H9 (cell line): ENCODE results near the gene ANK3. TPM values are rescaled to one million over a fixed set of nuclear protein-coding genes. Genes with fewer than 3 reads are reported as not detected.

Experiments used
- DNase-seq: peaks from one replicate; pipeline ENCODE4 v3.0.0-alpha.2; 2017
- H2AFZ ChIP-seq: one replicate; pipeline ENCODE4 v1.6.1; 2013; ENCODE audit warnings: mild to moderate bottlenecking, low read length, control low read depth, moderate library complexity
- H2AK5ac ChIP-seq: 2 replicates; pipeline ENCODE4 v1.6.1; 2013; ENCODE audit warnings: low read length, control low read depth, mixed read lengths; ENCODE audit not compliant: insufficient read length
- H2BK120ac ChIP-seq: one replicate; pipeline ENCODE4 v1.6.1; 2013; ENCODE audit warnings: low read depth, mild to moderate bottlenecking, low read length, control low read depth, inconsistent platforms; ENCODE audit not compliant: poor library complexity, severe bottlenecking
- H2BK12ac ChIP-seq: 2 replicates; pipeline ENCODE4 v1.6.1; 2013; ENCODE audit warnings: low read length, control low read depth, mixed read lengths, low read depth; ENCODE audit not compliant: insufficient read length
- H2BK15ac ChIP-seq: 2 replicates; pipeline ENCODE4 v1.6.1; 2013; ENCODE audit warnings: low read depth, low read length, control low read depth
- H2BK20ac ChIP-seq: one replicate; pipeline ENCODE4 v1.6.1; 2013; ENCODE audit warnings: low read depth, mild to moderate bottlenecking, low read length, control low read depth, inconsistent platforms; ENCODE audit not compliant: poor library complexity, severe bottlenecking
- H2BK5ac ChIP-seq: 2 replicates; pipeline ENCODE4 v1.6.1; 2013; ENCODE audit warnings: low read length, control low read depth, mixed read lengths; ENCODE audit not compliant: insufficient read length
- H3K14ac ChIP-seq: 2 replicates; pipeline ENCODE4 v1.6.1; 2013; ENCODE audit warnings: low read length, control low read depth; ENCODE audit not compliant: insufficient read depth
- H3K18ac ChIP-seq: 2 replicates; pipeline ENCODE4 v1.6.1; 2013; ENCODE audit warnings: low read depth, mild to moderate bottlenecking, mixed read lengths, low read length, control low read depth; ENCODE audit not compliant: insufficient read length
- H3K23ac ChIP-seq: 2 replicates; pipeline ENCODE4 v1.6.1; 2013; ENCODE audit warnings: low read length, control low read depth, mixed read lengths, low read depth; ENCODE audit not compliant: insufficient read length
- H3K23me2 ChIP-seq: 2 replicates; pipeline ENCODE4 v1.6.1; 2013; ENCODE audit warnings: low read depth, mild to moderate bottlenecking, mixed read lengths, low read length, control low read depth; ENCODE audit not compliant: insufficient read length, poor library complexity, severe bottlenecking
- H3K27ac ChIP-seq: 2 replicates; pipeline ENCODE4 v1.5.1; 2013; ENCODE audit warnings: low read length, control low read depth, mixed read lengths, low read depth; ENCODE audit not compliant: insufficient read length
- H3K27me3 ChIP-seq: 2 replicates; pipeline ENCODE4 v1.6.1; 2013; ENCODE audit warnings: low read length, control low read depth, inconsistent platforms; ENCODE audit not compliant: insufficient read depth
- H3K4ac ChIP-seq: 2 replicates; pipeline ENCODE4 v1.6.1; 2013; ENCODE audit warnings: low read depth, mild to moderate bottlenecking, control low read depth, inconsistent platforms, low read length, moderate library complexity
- H3K4me1 ChIP-seq: 2 replicates; pipeline ENCODE4 v1.6.1; 2013; ENCODE audit warnings: low read length, control low read depth, inconsistent platforms; ENCODE audit not compliant: insufficient read depth
- H3K4me2 ChIP-seq: 2 replicates; pipeline ENCODE4 v1.6.1; 2013; ENCODE audit warnings: low read length, control low read depth, mixed read lengths; ENCODE audit not compliant: insufficient read length, insufficient read depth
- H3K56ac ChIP-seq: 2 replicates; pipeline ENCODE4 v1.6.1; 2013; ENCODE audit warnings: low read depth, mild to moderate bottlenecking, mixed read lengths, low read length, control low read depth; ENCODE audit not compliant: insufficient read length
- H3K79me1 ChIP-seq: 2 replicates; pipeline ENCODE4 v1.6.1; 2013; ENCODE audit warnings: low read depth, mild to moderate bottlenecking, moderate library complexity, low read length, control low read depth, inconsistent platforms; ENCODE audit not compliant: insufficient read depth, poor library complexity, severe bottlenecking
- H3K79me2 ChIP-seq: 2 replicates; pipeline ENCODE4 v1.6.1; 2013; ENCODE audit warnings: low read length, control low read depth, inconsistent platforms; ENCODE audit not compliant: insufficient read depth
- H3K9ac ChIP-seq: 2 replicates; pipeline ENCODE4 v1.6.1; 2013; ENCODE audit warnings: low read length, control low read depth, mixed read lengths; ENCODE audit not compliant: insufficient read length; ENCODE audit errors: extremely low read depth
- H3K9me3 ChIP-seq: one replicate; pipeline ENCODE4 v1.6.1; 2013; ENCODE audit warnings: low read depth, low read length, inconsistent platforms; ENCODE audit not compliant: control insufficient read depth
- H3T11ph ChIP-seq: one replicate; pipeline ENCODE4 v1.6.1; 2013; ENCODE audit warnings: mild to moderate bottlenecking, low read length, control low read depth, inconsistent platforms
- H4K20me1 ChIP-seq: one replicate; pipeline ENCODE4 v1.6.1; 2013; ENCODE audit not compliant: control insufficient read depth, insufficient read length, insufficient read depth
- H4K5ac ChIP-seq: 2 replicates; pipeline ENCODE4 v1.6.1; 2013; ENCODE audit warnings: low read depth, mild to moderate bottlenecking, mixed read lengths, low read length, control low read depth; ENCODE audit not compliant: insufficient read length
- H4K8ac ChIP-seq: replicated peaks from 2 replicates; pipeline ENCODE4 v1.6.1; 2013; ENCODE audit warnings: low read length, control low read depth, mixed read lengths, low read depth; ENCODE audit not compliant: insufficient read length
- H4K91ac ChIP-seq: 2 replicates; pipeline ENCODE4 v1.6.1; 2013; ENCODE audit warnings: low read depth, mild to moderate bottlenecking, moderate library complexity, mixed read lengths, low read length, control low read depth; ENCODE audit not compliant: insufficient read length
- H3K27ac Mint-ChIP-seq, 3 experiments: 2 replicates in 2 of 3; 3 replicates in 1 of 3; pipeline ENCODE4 v1.8.0; 2020 to 2021; ENCODE audit warnings: mixed read lengths in 3 of 3, mild to moderate bottlenecking in 1 of 3, moderate library complexity in 1 of 3
- H3K27me3 Mint-ChIP-seq: 2 replicates; pipeline ENCODE4 v1.8.0; 2021; ENCODE audit warnings: low read depth, mild to moderate bottlenecking, moderate library complexity, mixed read lengths
- H3K36me3 Mint-ChIP-seq, 3 experiments: 2 replicates in 2 of 3; 3 replicates in 1 of 3; pipeline ENCODE4 v1.8.0; 2020 to 2021; ENCODE audit warnings: low read depth in 3 of 3, mixed read lengths in 3 of 3; ENCODE audit not compliant: insufficient read depth in 1 of 3
- H3K4me1 Mint-ChIP-seq, 2 experiments: 2 replicates each; pipeline ENCODE4 v1.8.0; 2020; ENCODE audit warnings: mixed read lengths in 2 of 2
- H3K4me3 Mint-ChIP-seq, 2 experiments: 2 replicates in 1 of 2; 3 replicates in 1 of 2; pipeline ENCODE4 v1.8.0; 2020 to 2021; ENCODE audit warnings: mild to moderate bottlenecking in 2 of 2, mixed read lengths in 2 of 2, moderate library complexity in 1 of 2
- H3K9me3 Mint-ChIP-seq, 2 experiments: 2 replicates in 1 of 2; 3 replicates in 1 of 2; pipeline ENCODE4 v1.8.0; 2020; ENCODE audit warnings: mild to moderate bottlenecking in 2 of 2, mixed read lengths in 2 of 2, moderate library complexity in 1 of 2
- total RNA-seq: library from RNA; stranded (reverse); gene quantifications from 2 replicates; pipeline ENCODE4 v1.2.1, GENCODE V29; 2021
- TF ChIP-seq, protein P1 (sequence below): fragments of 200-600 bp; sonication (generic); conservative IDR thresholded peaks from 3 replicates; pipeline ENCODE4 v1.8.0; 2021; ENCODE audit warnings: antibody characterized with exemption, mild to moderate bottlenecking

Gene ANK3
- total RNA-seq, 1 experiment from 2014 or later, result 59.6 TPM

DNA sequence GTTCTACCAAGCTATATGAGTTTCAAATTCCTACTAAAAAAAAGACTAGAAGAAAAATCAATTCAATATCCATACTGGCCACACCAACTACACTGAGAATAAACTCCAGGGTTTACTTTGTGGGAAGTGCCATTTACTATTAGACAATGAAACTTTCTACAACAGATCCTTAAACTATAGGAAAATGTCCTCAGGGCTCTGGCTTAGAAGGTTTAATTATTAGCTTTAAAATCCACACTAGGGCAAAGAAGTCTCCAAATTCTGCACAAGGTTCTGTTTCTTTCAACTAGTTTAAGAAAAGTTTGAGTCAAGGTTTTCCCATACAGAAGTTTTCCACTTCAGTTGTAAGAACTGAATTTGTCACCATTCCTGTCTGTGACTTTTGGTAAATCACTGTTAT lies 251.6 kb downstream of the ANK3 start:
- H3K23ac ChIP-seq, result no peak overlapping the region
- Mint-ChIP-seq H3K9me3 (no peaks in the 10 kb centered on the region), H3K4me3 (no peak overlapping the region), H3K4me1 (peaks cover 6 to 16% of the 10 kb centered on the region in 2 experiments), H3K27ac (peak overlapping the region in 1 of 3 experiments; percentile 40; a peak in 1 of 7 replicates), H3K27me3 (no peaks in the 10 kb centered on the region), H3K36me3 (peaks cover 0 to 17% (median 7%) of the 10 kb centered on the region in 3 experiments; a peak in 4 of 7 replicates)
- H2BK20ac ChIP-seq, result no peak overlapping the region
- H3K27ac ChIP-seq, result no peak overlapping the region
- H4K8ac ChIP-seq, result no peak overlapping the region
- no peaks in the 10 kb centered on the region for H3K9me3 ChIP-seq
- TF ChIP-seq, protein P1, sequence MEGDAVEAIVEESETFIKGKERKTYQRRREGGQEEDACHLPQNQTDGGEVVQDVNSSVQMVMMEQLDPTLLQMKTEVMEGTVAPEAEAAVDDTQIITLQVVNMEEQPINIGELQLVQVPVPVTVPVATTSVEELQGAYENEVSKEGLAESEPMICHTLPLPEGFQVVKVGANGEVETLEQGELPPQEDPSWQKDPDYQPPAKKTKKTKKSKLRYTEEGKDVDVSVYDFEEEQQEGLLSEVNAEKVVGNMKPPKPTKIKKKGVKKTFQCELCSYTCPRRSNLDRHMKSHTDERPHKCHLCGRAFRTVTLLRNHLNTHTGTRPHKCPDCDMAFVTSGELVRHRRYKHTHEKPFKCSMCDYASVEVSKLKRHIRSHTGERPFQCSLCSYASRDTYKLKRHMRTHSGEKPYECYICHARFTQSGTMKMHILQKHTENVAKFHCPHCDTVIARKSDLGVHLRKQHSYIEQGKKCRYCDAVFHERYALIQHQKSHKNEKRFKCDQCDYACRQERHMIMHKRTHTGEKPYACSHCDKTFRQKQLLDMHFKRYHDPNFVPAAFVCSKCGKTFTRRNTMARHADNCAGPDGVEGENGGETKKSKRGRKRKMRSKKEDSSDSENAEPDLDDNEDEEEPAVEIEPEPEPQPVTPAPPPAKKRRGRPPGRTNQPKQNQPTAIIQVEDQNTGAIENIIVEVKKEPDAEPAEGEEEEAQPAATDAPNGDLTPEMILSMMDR, result no peak
- H3K14ac ChIP-seq, result no peak overlapping the region
- H2BK120ac ChIP-seq, result no peak overlapping the region
- H4K5ac ChIP-seq, result no peak overlapping the region
- H2AFZ ChIP-seq, result no peak overlapping the region
- H3K18ac ChIP-seq, result no peak overlapping the region
- DNase-seq, result no peak
- no peak overlapping the region for H2BK12ac ChIP-seq
- H3K9ac ChIP-seq, result no peak overlapping the region
- H3K4me2 ChIP-seq, result no peak overlapping the region
- no peaks in the 10 kb centered on the region for H4K20me1 ChIP-seq
- no peaks in the 10 kb centered on the region for H3K27me3 ChIP-seq
- H2BK5ac ChIP-seq, result no peak overlapping the region
- H3K23me2 ChIP-seq, result peaks cover 9% of the 10 kb centered on the region
- no peak overlapping the region for H3T11ph ChIP-seq
- no peak overlapping the region for H3K4ac ChIP-seq
- no peaks in the 10 kb centered on the region for H3K79me1 ChIP-seq
- no peak overlapping the region for H3K56ac ChIP-seq
- no peak overlapping the region for H4K91ac ChIP-seq
- H2AK5ac ChIP-seq, result no peak overlapping the region
- H2BK15ac ChIP-seq, result no peak overlapping the region
- peaks cover 6% of the 10 kb centered on the region; the same call in 1 of the 2 replicates for H3K4me1 ChIP-seq
- no peaks in the 10 kb centered on the region for H3K79me2 ChIP-seq
